DMS53 treated with DMSO at 0.1 percent for 48 hours (cell line): ENCODE measurements around the gene NCAM1.

Experiments
- DNase-seq: peaks from one replicate; lab custom pipeline; 2025; ENCODE audit not compliant: unreplicated experiment; lab: John Stamatoyannopoulos, UW

Gene NCAM1

GRCh38 chr11:113083571-113083970, 122.4 kb downstream of the NCAM1 start:
- DNase-seq: no peak

- no peak for DNase-seq
These were observed 123.1 kb downstream of the NCAM1 start for GRCh38 chr11:113084297-113084696.

DNA sequence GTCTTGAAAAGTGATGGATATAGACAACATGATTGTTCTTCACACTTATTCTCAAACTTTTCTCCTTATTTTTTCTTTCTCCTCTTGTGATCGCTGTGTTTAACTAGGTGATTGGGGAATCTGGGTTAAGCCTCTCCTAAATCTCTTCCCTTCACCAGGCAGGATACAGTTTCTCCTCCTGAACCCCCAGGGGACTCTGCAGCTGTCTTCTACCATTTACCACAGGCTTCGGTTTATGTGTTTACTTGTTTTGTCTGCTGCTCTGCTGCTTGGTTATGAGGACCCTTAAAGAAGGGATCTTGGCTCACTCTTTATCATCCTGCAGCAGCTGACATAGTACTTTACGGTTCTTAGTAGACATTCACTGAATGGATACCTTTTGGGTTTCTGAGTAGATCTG, 124.2 kb downstream of the NCAM1 start:
- DNase-seq: no peak

DNA sequence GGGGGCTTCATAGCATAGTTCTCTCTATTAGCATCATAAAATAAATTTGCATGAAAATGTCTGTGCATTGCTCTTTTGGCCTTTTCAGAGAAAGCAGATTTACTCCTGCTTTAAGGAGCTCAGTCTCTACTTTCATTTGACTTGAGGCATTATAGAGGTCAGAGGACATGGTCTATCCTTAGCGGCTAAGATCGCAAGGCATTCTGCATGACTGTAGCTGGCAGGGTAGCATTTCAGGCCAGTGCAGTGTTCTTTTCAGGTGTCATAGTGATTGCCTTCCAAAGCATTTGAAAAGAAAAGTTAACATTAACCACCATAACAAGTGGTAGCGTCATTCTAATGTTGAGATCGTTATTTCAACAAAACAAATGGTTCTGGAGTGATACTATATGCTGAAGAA, 126.5 kb downstream of the NCAM1 start:
- DNase-seq: no peak

DNA sequence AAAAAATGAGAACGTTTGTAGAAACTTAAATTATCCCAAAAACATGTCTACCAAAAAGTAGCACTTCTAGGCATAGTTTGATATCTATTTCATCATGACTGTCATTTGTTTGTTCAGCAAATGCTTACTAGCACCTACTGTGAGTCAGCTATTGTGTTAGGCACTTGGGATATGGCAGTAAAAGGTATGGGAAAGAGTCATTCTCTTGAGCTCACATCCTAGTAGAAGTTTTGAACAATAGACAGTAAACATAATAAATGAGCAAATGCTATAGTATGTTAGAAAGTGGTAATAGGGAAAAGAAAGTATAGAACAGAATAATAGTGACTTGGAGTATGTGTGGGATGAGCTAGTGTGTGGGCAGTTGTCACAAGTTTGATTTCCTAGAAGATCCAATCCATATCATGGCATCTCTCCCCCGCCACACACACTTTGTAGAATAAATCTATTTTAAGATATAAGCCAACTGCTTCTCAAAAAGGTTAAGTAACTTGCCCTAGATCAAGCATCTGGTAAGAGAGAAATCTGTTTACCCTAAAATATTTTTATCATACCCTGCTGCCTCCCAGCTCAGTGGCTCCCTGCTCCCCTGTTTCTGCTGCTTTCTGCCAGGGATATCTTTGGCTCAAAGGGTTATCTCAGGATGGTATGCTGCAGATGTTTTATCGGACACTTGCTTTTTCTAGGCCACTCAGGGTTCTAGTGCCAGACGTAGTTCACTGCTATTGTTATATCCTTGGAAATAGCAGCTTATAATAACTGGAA, 129.7 kb downstream of the NCAM1 start:
- DNase-seq: peak; percentile 35

DNA sequence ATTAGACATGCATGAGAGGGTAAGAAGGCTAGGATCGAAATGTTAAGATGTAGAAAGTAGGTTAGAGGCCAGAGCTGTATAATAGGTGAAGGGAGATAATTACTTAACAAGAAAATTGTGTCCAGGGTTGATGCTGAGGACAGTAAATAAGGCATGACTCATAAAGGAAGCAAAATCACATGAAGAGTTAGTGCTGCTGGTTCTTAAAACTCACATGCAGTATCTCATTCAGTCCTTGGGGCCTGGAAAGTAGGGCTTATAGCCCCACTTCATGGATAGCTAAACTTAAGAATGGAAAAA, 130.2 kb downstream of the NCAM1 start:
- no peak for DNase-seq

- DNase-seq: no peak
These were observed 135.4 kb downstream of the NCAM1 start for GRCh38 chr11:113096648-113097047.

- DNase-seq: no peak
These were observed 142.9 kb downstream of the NCAM1 start for GRCh38 chr11:113103932-113104690.

GRCh38 chr11:113104691-113105251, 143.6 kb downstream of the NCAM1 start:
- no peak for DNase-seq

DNA sequence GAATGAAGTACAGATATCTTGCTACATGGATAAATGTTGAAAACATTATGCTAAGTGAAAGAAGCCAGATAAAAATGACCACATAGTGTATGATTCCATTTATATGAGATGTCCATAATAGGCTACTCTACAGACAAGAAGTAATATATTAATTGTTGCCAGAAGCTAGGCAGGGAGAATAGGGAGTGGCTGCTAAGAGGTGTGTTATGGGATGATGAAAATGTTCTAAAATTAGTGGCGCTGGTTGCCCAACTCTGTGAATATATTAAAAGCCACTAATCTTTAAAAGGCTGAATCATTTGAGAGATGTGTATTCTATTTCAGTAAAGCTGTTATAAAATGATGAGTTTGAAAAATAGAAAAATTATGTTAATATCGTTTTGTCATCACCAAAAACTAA, 144.4 kb downstream of the NCAM1 start:
- no peak for DNase-seq

- no peak for DNase-seq
These were observed 145.3 kb downstream of the NCAM1 start for GRCh38 chr11:113106507-113106906.

- no peak for DNase-seq
These were observed 148.8 kb downstream of the NCAM1 start for GRCh38 chr11:113110046-113110445.

DNA sequence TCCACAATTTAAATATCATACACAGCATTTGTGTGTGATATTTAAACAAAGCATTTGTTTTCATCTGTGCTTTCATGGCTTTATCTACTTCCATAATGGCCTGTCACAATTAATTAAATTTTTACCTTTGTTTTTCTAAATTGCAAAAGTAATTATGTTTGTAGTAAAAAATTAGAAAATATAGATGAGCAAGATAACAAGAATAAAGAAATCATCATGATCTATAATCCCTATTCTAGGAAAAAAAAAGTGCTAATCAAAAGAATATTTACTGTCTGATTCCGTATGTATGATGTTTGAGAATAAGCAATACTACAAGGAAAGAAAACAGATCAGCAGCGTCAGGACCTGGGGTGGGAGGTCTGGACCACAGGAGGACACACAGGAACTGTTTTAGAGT, 149.9 kb downstream of the NCAM1 start:
- no peak for DNase-seq

GRCh38 chr11:113112307-113112706, 151.1 kb downstream of the NCAM1 start:
- no peak for DNase-seq

GRCh38 chr11:113113801-113114704, 152.8 kb downstream of the NCAM1 start:
- DNase-seq: peak; percentile 56

- no peak for DNase-seq
These were observed 153.4 kb downstream of the NCAM1 start for GRCh38 chr11:113114705-113115027.

DNA sequence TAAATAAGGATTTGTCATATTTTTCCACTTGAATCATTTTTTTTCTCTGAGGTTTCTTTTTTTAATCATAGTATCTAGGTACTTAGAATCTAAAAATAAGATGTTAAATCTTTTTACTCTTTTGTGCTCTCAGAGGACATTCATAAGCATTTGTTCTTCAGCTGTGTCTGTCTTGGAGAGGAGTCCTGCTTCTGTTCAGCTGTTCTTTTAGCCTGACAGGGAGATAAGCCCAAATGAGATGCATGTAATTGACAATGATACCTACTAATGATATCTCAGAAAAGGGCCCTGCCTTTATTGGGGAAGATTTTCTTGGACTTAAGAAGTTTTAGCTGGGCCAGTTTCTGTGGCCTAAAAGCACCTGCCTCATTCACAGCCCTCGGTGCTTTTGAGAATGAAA, 156.9 kb downstream of the NCAM1 start:
- no peak for DNase-seq

- no peak for DNase-seq
These were observed 157.9 kb downstream of the NCAM1 start for GRCh38 chr11:113119074-113119473.

- no peak for DNase-seq
These were observed 158.9 kb downstream of the NCAM1 start for GRCh38 chr11:113119966-113120736.

DNA sequence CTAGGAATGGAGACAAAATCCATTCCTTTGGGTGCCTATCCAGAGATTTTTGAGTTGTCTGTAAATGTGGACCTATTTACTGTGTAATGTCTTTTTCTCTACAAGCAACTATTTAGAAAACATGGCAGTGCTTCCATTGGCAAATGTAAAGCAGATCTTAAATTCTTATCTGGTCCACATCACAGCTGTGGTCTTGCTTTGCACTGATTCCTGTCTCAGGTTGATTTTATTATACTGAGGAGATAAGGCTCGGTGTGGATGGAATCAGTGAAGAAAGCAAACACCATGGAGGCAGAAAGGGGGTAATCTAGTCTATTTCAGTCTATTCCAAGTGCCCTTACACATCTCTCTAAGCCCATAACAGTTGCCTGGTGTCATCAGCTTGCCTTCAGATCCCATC, 160.5 kb downstream of the NCAM1 start:
- DNase-seq: no peak

DNA sequence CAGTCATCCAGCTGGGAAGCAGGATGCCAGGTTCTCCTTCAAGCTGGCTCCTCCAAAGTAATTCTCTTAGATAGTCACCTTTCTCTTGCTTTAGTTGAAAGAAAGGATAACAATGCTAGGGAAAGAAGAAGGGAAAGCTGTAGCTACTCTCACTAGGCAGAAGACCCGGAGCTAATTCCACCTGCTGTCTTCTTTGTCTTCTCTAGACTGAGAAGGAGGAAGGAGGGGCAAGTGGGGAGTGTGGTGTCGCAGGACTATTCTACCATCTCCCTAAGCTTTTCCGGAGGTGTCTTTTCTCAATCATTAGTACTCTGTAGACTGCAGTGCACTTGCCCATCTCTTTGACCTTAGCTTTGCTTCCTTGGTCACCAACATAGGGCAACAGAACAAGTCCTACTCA, 162.8 kb downstream of the NCAM1 start:
- no peak for DNase-seq
